Fibroblast of lung (primary cell): ENCODE measurements around the gene MAPK8IP1.

Experiments used
- CTCF ChIP-seq, 2 donors: IDR thresholded peaks in 1 of 2; conservative IDR thresholded peaks in 1 of 2; 1 replicate in 1 of 2; 2 replicates in 1 of 2; pipeline ENCODE4 v1.5.1; 2011 to 2012; ENCODE audit warnings: low read length in 2 of 2, control low read depth in 1 of 2, inconsistent platforms in 1 of 2, low read depth in 1 of 2, mild to moderate bottlenecking in 1 of 2
- EZH2 ChIP-seq: IDR thresholded peaks from 2 replicates; pipeline ENCODE4 v1.5.1; 2012; ENCODE audit warnings: low read length, control low read depth, mild to moderate bottlenecking; ENCODE audit errors: missing control alignments

GRCh38 chr11:45877845-45878244 lies 7.6 kb upstream of the MAPK8IP1 start:
- TF ChIP-seq CTCF (conservative IDR thresholded peaks at IDR 0.05 in 1 of 2, IDR thresholded peaks at IDR 0.05 in 1 of 2; ENCODE audit: low read depth in 1 of 2, low read length in 2 of 2) (no peak), EZH2 (no peak)
